H9 (cell line): ENCODE results near the gene PDZRN4. TPM values are rescaled to one million over a fixed set of nuclear protein-coding genes. Genes with fewer than 3 reads are reported as not detected.

Source experiments
- DNase-seq: peaks from one replicate; pipeline ENCODE4 v3.0.0-alpha.2; 2017
- H2AFZ ChIP-seq: one replicate; pipeline ENCODE4 v1.6.1; 2013; ENCODE audit warnings: mild to moderate bottlenecking, low read length, control low read depth, moderate library complexity
- H2AK5ac ChIP-seq: 2 replicates; pipeline ENCODE4 v1.6.1; 2013; ENCODE audit warnings: low read length, control low read depth, mixed read lengths; ENCODE audit not compliant: insufficient read length
- H2BK120ac ChIP-seq: one replicate; pipeline ENCODE4 v1.6.1; 2013; ENCODE audit warnings: low read depth, mild to moderate bottlenecking, low read length, control low read depth, inconsistent platforms; ENCODE audit not compliant: poor library complexity, severe bottlenecking
- H2BK12ac ChIP-seq: 2 replicates; pipeline ENCODE4 v1.6.1; 2013; ENCODE audit warnings: low read length, control low read depth, mixed read lengths, low read depth; ENCODE audit not compliant: insufficient read length
- H2BK15ac ChIP-seq: 2 replicates; pipeline ENCODE4 v1.6.1; 2013; ENCODE audit warnings: low read depth, low read length, control low read depth
- H2BK20ac ChIP-seq: one replicate; pipeline ENCODE4 v1.6.1; 2013; ENCODE audit warnings: low read depth, mild to moderate bottlenecking, low read length, control low read depth, inconsistent platforms; ENCODE audit not compliant: poor library complexity, severe bottlenecking
- H2BK5ac ChIP-seq: 2 replicates; pipeline ENCODE4 v1.6.1; 2013; ENCODE audit warnings: low read length, control low read depth, mixed read lengths; ENCODE audit not compliant: insufficient read length
- H3K14ac ChIP-seq: 2 replicates; pipeline ENCODE4 v1.6.1; 2013; ENCODE audit warnings: low read length, control low read depth; ENCODE audit not compliant: insufficient read depth
- H3K18ac ChIP-seq: 2 replicates; pipeline ENCODE4 v1.6.1; 2013; ENCODE audit warnings: low read depth, mild to moderate bottlenecking, mixed read lengths, low read length, control low read depth; ENCODE audit not compliant: insufficient read length
- H3K23ac ChIP-seq: 2 replicates; pipeline ENCODE4 v1.6.1; 2013; ENCODE audit warnings: low read length, control low read depth, mixed read lengths, low read depth; ENCODE audit not compliant: insufficient read length
- H3K23me2 ChIP-seq: 2 replicates; pipeline ENCODE4 v1.6.1; 2013; ENCODE audit warnings: low read depth, mild to moderate bottlenecking, mixed read lengths, low read length, control low read depth; ENCODE audit not compliant: insufficient read length, poor library complexity, severe bottlenecking
- H3K27ac ChIP-seq: 2 replicates; pipeline ENCODE4 v1.5.1; 2013; ENCODE audit warnings: low read length, control low read depth, mixed read lengths, low read depth; ENCODE audit not compliant: insufficient read length
- H3K27me3 ChIP-seq: 2 replicates; pipeline ENCODE4 v1.6.1; 2013; ENCODE audit warnings: low read length, control low read depth, inconsistent platforms; ENCODE audit not compliant: insufficient read depth
- H3K4ac ChIP-seq: 2 replicates; pipeline ENCODE4 v1.6.1; 2013; ENCODE audit warnings: low read depth, mild to moderate bottlenecking, control low read depth, inconsistent platforms, low read length, moderate library complexity
- H3K4me1 ChIP-seq: 2 replicates; pipeline ENCODE4 v1.6.1; 2013; ENCODE audit warnings: low read length, control low read depth, inconsistent platforms; ENCODE audit not compliant: insufficient read depth
- H3K4me2 ChIP-seq: 2 replicates; pipeline ENCODE4 v1.6.1; 2013; ENCODE audit warnings: low read length, control low read depth, mixed read lengths; ENCODE audit not compliant: insufficient read length, insufficient read depth
- H3K56ac ChIP-seq: 2 replicates; pipeline ENCODE4 v1.6.1; 2013; ENCODE audit warnings: low read depth, mild to moderate bottlenecking, mixed read lengths, low read length, control low read depth; ENCODE audit not compliant: insufficient read length
- H3K79me1 ChIP-seq: 2 replicates; pipeline ENCODE4 v1.6.1; 2013; ENCODE audit warnings: low read depth, mild to moderate bottlenecking, moderate library complexity, low read length, control low read depth, inconsistent platforms; ENCODE audit not compliant: insufficient read depth, poor library complexity, severe bottlenecking
- H3K79me2 ChIP-seq: 2 replicates; pipeline ENCODE4 v1.6.1; 2013; ENCODE audit warnings: low read length, control low read depth, inconsistent platforms; ENCODE audit not compliant: insufficient read depth
- H3K9ac ChIP-seq: 2 replicates; pipeline ENCODE4 v1.6.1; 2013; ENCODE audit warnings: low read length, control low read depth, mixed read lengths; ENCODE audit not compliant: insufficient read length; ENCODE audit errors: extremely low read depth
- H3K9me3 ChIP-seq: one replicate; pipeline ENCODE4 v1.6.1; 2013; ENCODE audit warnings: low read depth, low read length, inconsistent platforms; ENCODE audit not compliant: control insufficient read depth
- H3T11ph ChIP-seq: one replicate; pipeline ENCODE4 v1.6.1; 2013; ENCODE audit warnings: mild to moderate bottlenecking, low read length, control low read depth, inconsistent platforms
- H4K20me1 ChIP-seq: one replicate; pipeline ENCODE4 v1.6.1; 2013; ENCODE audit not compliant: control insufficient read depth, insufficient read length, insufficient read depth
- H4K5ac ChIP-seq: 2 replicates; pipeline ENCODE4 v1.6.1; 2013; ENCODE audit warnings: low read depth, mild to moderate bottlenecking, mixed read lengths, low read length, control low read depth; ENCODE audit not compliant: insufficient read length
- H4K8ac ChIP-seq: replicated peaks from 2 replicates; pipeline ENCODE4 v1.6.1; 2013; ENCODE audit warnings: low read length, control low read depth, mixed read lengths, low read depth; ENCODE audit not compliant: insufficient read length
- H4K91ac ChIP-seq: 2 replicates; pipeline ENCODE4 v1.6.1; 2013; ENCODE audit warnings: low read depth, mild to moderate bottlenecking, moderate library complexity, mixed read lengths, low read length, control low read depth; ENCODE audit not compliant: insufficient read length
- H3K27ac Mint-ChIP-seq, 3 experiments: 2 replicates in 2 of 3; 3 replicates in 1 of 3; pipeline ENCODE4 v1.8.0; 2020 to 2021; ENCODE audit warnings: mixed read lengths in 3 of 3, mild to moderate bottlenecking in 1 of 3, moderate library complexity in 1 of 3
- H3K27me3 Mint-ChIP-seq: 2 replicates; pipeline ENCODE4 v1.8.0; 2021; ENCODE audit warnings: low read depth, mild to moderate bottlenecking, moderate library complexity, mixed read lengths
- H3K36me3 Mint-ChIP-seq, 3 experiments: 2 replicates in 2 of 3; 3 replicates in 1 of 3; pipeline ENCODE4 v1.8.0; 2020 to 2021; ENCODE audit warnings: low read depth in 3 of 3, mixed read lengths in 3 of 3; ENCODE audit not compliant: insufficient read depth in 1 of 3
- H3K4me1 Mint-ChIP-seq, 2 experiments: 2 replicates each; pipeline ENCODE4 v1.8.0; 2020; ENCODE audit warnings: mixed read lengths in 2 of 2
- H3K4me3 Mint-ChIP-seq, 2 experiments: 2 replicates in 1 of 2; 3 replicates in 1 of 2; pipeline ENCODE4 v1.8.0; 2020 to 2021; ENCODE audit warnings: mild to moderate bottlenecking in 2 of 2, mixed read lengths in 2 of 2, moderate library complexity in 1 of 2
- H3K9me3 Mint-ChIP-seq, 2 experiments: 2 replicates in 1 of 2; 3 replicates in 1 of 2; pipeline ENCODE4 v1.8.0; 2020; ENCODE audit warnings: mild to moderate bottlenecking in 2 of 2, mixed read lengths in 2 of 2, moderate library complexity in 1 of 2
- CTCF ChIP-seq: fragments of 200-600 bp; sonication (generic); conservative IDR thresholded peaks from 3 replicates; pipeline ENCODE4 v1.8.0; 2021; ENCODE audit warnings: antibody characterized with exemption, mild to moderate bottlenecking
- total RNA-seq: library from RNA; stranded (reverse); gene quantifications from 2 replicates; pipeline ENCODE4 v1.2.1, GENCODE V29; 2021

The PDZRN4 gene
- total RNA-seq, 1 experiment from 2014 or later = not detected

DNA sequence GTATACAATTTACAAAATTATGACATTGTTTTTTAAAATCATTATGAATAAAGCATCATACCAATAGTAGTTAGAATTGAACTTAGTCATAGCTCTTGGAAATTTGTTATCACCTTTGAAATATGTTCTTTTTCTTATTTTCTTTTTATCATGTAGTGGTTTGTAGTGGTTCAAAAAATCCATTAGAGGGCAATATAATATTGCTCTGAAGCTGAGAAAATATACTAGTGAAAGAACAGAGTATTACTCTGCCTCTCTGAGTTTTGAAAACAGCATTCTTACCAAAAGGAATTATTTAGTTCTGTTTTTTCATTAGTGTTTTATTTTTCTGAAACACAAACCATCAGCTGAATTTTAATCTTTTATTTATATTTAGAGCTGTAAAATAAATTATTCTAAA, 76.2 kb downstream of the PDZRN4 start:
- no peak overlapping the region for H3K27ac ChIP-seq
- H2BK5ac ChIP-seq = no peak overlapping the region
- Mint-ChIP-seq H3K9me3 (no peaks in the 10 kb centered on the region), H3K27ac (no peak overlapping the region), H3K27me3 (no peaks in the 10 kb centered on the region; the same call in 1 of the 2 replicates), H3K4me1 (no peaks in the 10 kb centered on the region), H3K4me3 (no peak overlapping the region), H3K36me3 (no peaks in the 10 kb centered on the region)
- no peak overlapping the region for H2BK12ac ChIP-seq
- H3K9ac ChIP-seq = no peak overlapping the region
- no peak overlapping the region for H3K18ac ChIP-seq
- no peak overlapping the region for H3K56ac ChIP-seq
- H3K23me2 ChIP-seq = no peaks in the 10 kb centered on the region
- H3K27me3 ChIP-seq = no peaks in the 10 kb centered on the region
- H4K20me1 ChIP-seq = no peaks in the 10 kb centered on the region
- no peak overlapping the region for H2BK120ac ChIP-seq
- TF ChIP-seq CTCF = peak; percentile 58
- no peaks in the 10 kb centered on the region for H3K79me2 ChIP-seq
- no peaks in the 10 kb centered on the region for H3K79me1 ChIP-seq
- no peak overlapping the region for H4K8ac ChIP-seq
- no peak for DNase-seq
- H2BK15ac ChIP-seq = no peak overlapping the region
- no peak overlapping the region for H2AK5ac ChIP-seq
- no peak overlapping the region for H3T11ph ChIP-seq
- H3K9me3 ChIP-seq = no peaks in the 10 kb centered on the region
- H3K4me1 ChIP-seq = no peaks in the 10 kb centered on the region
- no peak overlapping the region for H2BK20ac ChIP-seq
- H4K5ac ChIP-seq = no peak overlapping the region
- H3K23ac ChIP-seq = no peak overlapping the region
- no peak overlapping the region for H2AFZ ChIP-seq
- no peak overlapping the region for H3K4me2 ChIP-seq
- H4K91ac ChIP-seq = no peak overlapping the region
- no peak overlapping the region for H3K14ac ChIP-seq
- no peak overlapping the region for H3K4ac ChIP-seq
